ENCODE data around the gene AHCYL2. TPM values are rescaled to one million over a fixed set of nuclear protein-coding genes. Genes with fewer than 3 reads are reported as not detected.

Gene AHCYL2
- total RNA-seq, 1 experiment from 2014 or later, result 17.0 TPM

Other genes with a start within 250 kb of the AHCYL2 start
- 58.5 TPM for gene TNPO3, start 169.9 kb upstream of the AHCYL2 start, total RNA-seq (2021; ENCODE audit: unreplicated experiment)
- gene TSPAN33, start 80.3 kb upstream of the AHCYL2 start, total RNA-seq (2021; ENCODE audit: unreplicated experiment), result 22.2 TPM
- gene SMO, start 36.4 kb upstream of the AHCYL2 start, total RNA-seq (2021; ENCODE audit: unreplicated experiment), result 12.8 TPM
- 10.8 TPM for gene STRIP2, start 209.4 kb downstream of the AHCYL2 start, total RNA-seq (2021; ENCODE audit: unreplicated experiment)

Data from HCT116 (cell line).